ENCODE measurements around the gene GRK5.
A peak's percentile ranks its signal among the peaks of the same experiment; 100 is the strongest.

Gene GRK5

DNA sequence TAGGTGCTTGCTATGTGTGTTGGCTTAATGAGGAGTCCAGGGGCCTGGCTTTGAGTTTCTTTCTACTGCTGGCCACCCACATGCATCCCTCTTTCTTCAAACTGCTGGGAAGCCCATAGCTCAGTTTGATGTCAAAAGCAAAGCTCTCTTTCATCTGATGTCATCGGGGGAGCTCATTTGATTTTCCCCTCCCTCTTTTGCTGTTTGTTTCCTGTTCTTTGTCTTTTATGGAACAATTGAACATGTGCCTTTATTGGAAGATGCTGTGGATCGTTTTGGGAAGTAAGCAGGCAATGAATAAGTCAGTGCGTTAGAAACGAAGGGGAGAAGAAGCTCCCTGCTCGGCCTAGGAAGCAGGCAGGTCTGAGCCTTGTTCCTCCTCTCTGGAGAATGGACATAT is 140.7 kb downstream of the GRK5 start:
- no peak for DNase-seq

DNA sequence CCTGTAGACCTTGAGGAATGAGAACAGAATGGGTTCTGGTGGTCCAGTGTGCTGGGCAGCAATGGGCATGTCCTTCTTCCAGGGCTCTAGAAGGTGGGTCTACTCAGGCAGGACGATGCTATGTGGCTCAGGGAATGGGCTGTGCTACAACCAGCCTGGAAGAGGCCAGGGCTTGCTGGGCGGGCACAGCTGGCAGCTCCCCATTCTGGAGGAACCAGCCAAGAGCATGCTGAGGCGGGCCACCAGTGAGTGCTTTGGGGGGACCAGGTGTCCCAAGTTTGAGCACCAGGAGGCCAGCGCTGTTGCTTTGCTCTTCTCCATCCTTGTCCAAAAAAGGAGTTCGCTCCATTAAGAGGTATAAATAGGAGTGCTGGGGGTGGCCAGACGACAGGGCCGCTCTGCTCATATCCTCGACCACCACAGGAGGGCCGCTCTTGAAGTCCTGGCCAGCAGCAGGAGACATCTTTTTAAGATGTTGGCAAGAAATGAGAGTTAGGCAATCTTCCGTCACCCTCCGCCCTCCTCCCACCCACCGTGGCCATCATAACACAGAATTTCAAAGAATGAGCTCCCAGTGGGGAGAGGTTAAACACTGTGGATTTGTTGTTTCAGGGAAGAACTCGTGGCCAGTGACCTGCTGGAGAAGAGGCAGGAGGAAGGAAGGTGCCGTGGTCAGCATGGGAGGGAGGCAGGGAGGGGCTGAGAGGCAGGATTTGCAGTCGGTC is 141.3 kb downstream of the GRK5 start:
- DNase-seq = no peak

GRCh38 chr10:119349341-119349740 is 142.0 kb downstream of the GRK5 start:
- no peak for DNase-seq

DNA sequence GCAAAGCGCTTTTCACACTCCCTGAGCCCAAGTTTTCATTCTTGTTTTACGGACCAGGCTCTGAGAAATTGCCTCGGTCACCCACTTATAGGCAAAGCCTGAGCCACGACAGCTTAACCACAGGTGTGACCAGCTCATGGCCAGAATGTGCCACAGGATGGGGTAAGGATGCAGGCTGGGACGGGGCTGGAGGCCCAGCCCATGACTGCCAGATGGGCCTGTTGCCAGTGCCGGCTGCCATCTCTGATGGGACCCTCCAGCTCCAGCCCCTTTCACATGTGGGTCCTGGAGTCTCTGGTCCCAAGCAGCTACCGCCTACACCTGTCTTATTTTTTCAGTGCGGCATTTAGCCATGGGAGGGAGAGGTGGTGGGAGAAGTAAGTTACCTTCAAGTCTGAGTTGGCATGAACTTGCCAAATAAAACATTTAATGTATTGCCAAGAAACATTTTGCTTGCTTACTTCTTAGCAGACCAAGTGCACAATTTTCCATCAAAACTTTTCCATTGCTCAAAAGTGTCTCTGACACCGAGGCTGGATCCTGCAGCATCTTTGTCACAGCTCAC is 142.6 kb downstream of the GRK5 start:
- DNase-seq = no peak

GRCh38 chr10:119350502-119351097 is 143.2 kb downstream of the GRK5 start:
- DNase-seq = peak; percentile 32

DNA sequence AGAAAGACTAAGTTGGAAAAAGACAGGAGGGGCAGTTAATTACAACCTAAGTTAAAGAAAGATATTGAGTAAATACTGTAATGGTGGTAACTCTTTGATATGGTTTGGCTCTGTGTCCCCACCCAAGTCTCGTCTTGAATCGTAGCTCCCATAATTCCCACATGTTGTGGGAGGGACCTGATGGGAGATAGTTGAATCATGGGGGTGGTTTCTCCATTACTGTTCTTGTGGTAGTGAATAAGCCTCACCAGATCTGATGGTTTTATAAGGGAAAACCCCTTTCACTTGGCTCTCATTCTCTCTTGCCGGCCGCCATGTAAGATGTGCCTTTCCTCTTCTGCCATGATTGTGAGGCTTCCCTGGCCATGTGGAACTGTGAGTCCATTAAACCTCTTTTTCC is 143.8 kb downstream of the GRK5 start:
- DNase-seq = no peak

DNA sequence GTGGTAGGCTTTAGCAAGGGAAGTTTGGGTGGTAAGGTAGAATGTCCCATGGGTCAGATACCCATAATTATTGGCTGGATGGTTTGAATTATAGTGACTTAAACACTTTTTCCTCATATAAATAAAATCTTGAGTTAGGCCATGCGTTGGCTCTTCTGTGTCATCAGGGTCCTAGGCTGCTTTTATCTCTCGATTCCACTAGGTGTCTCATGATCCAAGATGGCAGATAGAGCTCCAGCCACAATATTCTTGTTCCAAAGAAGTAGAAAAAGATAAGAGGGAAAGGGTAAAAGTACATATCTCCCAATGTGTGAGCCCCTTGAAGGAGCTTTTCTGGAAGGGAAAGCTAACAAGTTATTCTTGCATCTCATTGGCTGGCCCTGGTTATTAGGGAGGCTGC is 144.7 kb downstream of the GRK5 start:
- no peak for DNase-seq

- no peak for DNase-seq
Measured at GRCh38 chr10:119352807-119353206, 145.4 kb downstream of the GRK5 start.

DNA sequence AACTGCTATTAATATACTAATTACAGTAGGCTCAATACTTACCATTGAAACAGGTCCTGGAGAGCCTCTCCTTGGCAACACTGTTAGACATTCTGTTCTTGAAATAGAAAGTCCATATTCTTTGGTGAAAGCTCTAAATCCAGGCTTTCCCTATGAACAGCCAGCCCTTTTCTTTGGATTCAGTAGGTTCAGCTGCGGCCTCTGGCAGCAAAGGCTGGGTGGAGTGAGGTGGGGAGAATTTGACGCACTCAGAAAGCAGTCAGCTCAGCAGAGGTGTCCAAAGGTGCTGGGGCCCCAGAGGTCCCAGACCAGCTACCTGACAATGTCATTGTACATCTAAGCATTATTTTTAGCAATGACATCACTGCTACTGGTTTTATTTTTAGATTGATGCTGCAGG is 146.1 kb downstream of the GRK5 start:
- no peak for DNase-seq

GRCh38 chr10:119355930-119356329 is 148.6 kb downstream of the GRK5 start:
- DNase-seq = no peak

GRCh38 chr10:119357412-119358151 is 150.2 kb downstream of the GRK5 start:
- DNase-seq = no peak

GRCh38 chr10:119358152-119358512 is 150.8 kb downstream of the GRK5 start:
- no peak for DNase-seq

DNA sequence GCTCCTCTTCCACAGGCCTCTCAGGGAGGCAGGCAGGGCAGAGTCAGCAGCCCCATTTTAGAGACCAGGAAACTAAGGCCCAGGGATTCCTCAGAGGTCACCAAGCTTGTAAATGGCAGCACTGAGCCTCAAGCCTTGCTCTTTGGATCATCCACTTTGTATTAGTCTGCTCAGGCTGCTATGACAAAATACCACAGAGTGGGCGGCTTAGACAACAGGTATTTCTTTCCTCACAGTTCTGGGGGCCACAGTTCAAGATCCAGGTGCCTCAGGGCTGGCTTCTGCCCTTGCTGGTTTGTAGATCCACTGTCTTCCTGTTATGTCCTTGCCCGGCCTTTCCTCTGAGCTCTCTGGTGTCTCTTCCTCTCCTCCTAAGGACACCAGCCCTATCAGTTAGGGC is 151.2 kb downstream of the GRK5 start:
- DNase-seq = no peak

DNA sequence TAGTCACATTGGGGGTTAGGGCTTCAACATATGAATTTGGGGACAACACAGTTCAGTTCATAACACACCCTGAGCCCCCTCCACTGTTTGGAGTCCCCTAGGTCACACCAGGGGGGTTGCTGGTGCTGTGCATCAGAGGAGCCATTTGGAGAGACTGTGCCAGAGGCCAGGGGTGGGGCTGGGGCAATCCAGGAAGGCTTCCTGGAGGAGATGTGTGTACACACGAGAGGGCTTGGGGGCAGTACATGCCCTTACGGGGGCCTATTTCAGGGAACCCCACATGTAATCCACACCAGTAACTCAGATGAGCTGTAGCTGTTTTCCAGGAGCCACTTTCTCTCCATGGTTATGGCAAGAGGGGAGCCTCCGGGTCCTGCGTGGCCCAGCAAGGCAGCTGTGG is 151.7 kb downstream of the GRK5 start:
- no peak for DNase-seq

DNA sequence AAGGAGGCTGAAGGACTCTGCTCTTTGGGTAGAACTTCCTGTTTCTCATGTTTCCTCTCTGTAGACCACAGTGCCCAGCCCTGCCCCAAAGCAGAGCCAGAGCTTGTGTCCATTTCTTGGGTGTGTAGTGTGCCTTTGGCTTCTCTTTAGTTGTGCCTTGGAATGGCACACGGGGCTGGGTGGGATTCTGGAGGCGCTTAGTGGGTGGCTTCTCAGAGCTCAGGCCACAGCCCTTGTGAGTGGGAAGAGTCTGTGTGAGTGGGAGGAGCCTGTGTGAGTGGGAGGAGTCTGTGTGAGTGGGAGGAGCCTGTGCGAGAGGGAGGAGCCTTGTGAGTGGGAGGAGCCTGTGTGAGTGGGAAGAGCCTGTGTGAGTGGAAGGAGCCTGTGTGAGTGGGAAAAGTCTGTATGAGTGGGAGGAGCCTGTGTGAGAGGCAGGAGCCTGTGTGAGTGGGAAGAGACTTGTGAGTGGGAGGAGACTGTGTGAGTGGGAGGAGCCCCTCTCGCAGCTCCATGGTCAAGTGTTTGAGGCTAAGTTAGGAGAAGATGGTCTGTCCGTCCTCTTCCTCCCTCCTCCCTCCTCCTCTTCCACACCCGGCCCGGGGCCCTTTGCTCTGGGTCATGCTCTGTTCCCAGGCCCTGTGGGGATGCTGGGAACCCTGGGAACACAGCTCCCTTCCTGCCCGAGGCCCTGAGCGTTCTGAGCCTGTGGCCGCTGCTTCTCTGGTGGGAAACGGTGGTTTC is 153.0 kb downstream of the GRK5 start:
- no peak for DNase-seq

GRCh38 chr10:119361037-119361436 is 153.7 kb downstream of the GRK5 start:
- DNase-seq = no peak

- DNase-seq = no peak
Measured at GRCh38 chr10:119362122-119362521, 154.8 kb downstream of the GRK5 start.

DNA sequence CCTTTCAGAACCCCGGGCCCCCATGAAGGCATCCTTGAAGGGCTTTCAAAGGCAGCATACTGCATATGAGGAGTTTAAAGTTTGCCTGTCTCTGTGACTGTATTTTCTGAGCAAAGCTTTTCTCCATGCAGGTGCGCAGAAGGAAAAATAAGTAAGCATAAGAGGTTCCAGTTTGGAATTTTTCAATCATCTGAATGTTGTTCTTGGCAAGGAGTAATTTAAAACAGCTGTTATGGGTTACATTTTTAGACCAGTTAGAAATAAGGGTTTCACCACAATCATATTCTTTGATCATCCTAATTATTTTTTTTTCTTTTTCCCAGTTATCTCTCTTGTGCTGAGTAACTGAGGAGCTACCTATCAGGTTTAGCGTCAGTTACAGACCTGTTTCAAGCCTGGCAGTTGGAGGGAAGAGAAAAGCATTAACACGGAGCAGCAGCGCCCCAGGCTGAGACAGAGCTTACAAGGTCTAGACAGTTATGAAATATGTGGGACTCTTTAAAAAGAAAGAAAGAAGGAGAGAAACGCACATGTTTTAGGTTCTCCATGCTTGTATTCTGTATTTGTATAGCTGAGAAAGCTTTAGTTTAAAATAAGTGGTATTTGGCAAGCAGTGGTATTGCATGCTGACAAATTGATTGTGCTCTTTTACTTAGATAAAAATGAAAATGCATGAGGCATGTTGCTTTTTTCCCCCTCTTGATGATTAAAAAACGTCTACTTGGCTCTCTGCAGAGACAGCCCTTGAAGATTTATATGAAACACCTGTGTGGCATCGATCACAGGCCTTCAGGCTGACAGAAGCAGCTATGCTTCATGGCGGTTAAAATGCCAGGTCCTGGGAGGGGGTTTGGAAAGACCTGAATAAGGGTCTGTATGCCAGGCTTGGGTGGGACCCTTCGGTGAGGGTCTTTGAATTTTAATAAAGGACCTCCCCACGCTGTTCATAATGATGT is 157.6 kb downstream of the GRK5 start:
- DNase-seq = peak; percentile 29

- no peak for DNase-seq
Measured at GRCh38 chr10:119365773-119366599, 158.6 kb downstream of the GRK5 start.

DNA sequence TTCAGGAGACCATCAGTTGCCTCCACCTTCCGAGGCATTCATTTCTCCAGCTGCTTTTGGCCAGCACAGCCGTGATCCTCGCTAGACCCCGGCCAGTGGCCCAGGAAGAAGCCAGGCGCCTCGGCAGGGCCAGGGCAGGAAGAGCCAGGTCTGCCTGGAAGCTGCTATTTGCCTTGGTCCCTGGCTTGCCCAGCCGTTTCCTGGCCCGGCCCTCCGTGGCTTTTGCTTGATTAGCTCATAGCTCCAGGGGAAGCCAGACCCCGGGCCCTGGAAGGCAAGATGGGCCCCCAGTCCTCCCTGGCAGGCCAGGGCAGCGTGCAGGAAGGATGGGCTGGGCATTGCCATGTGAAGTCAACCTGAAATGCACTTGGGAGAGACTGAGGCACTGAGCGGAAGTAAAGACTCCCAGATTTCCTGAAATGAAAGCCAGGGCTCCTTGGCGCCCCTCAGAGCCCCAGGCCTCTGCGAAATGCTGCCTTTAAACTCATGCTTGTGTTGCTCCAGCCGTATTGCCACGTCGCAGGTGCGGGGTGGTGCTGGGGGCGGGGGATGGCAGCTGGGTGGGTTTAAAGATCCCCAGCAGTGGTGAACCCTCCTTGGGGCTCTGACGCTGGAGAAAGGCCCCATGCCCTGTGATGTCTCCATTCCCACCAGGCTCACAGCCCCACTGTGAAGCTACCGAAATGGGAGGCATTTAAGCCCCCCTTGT is 160.6 kb downstream of the GRK5 start:
- DNase-seq = no peak

Measured in fibroblast of skin of right quadriceps (primary cell).